Loucy (cell line): ENCODE results near the gene IL18.

Experiments
- EZH2phosphoT487 ChIP-seq: fragments of 200-600 bp; IDR thresholded peaks from 2 replicates; pipeline ENCODE4 v1.6.1; 2018; ENCODE audit warnings: antibody characterized with exemption, mild to moderate bottlenecking, moderate library complexity, borderline replicate concordance
- TF ChIP-seq, protein P1 (sequence below): fragments of 200-600 bp; sonication (generic); conservative IDR thresholded peaks from 2 replicates; pipeline ENCODE4 v1.5.1; 2014; ENCODE audit warnings: mild to moderate bottlenecking, antibody characterized with exemption, low read length

DNA sequence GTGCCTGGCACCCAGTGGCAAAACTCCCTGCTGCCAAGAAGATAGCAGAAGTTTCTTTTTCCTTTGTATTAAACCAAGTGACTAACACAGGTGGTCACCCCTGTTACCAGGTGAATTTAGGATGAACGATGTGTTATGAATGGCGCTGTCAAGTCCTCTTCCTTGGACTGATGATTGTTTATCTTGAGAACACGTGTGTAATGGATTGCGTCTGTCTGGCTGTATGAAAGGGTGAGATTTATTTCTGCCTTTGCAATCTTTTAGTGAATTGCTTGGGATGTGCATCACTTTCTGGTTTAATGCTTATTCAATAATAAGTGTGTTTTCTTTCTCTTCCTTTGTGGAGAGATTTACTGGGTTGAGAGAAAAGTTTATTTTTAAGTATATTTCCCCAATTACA, 40.8 kb downstream of the IL18 start:
- TF ChIP-seq, protein P1, sequence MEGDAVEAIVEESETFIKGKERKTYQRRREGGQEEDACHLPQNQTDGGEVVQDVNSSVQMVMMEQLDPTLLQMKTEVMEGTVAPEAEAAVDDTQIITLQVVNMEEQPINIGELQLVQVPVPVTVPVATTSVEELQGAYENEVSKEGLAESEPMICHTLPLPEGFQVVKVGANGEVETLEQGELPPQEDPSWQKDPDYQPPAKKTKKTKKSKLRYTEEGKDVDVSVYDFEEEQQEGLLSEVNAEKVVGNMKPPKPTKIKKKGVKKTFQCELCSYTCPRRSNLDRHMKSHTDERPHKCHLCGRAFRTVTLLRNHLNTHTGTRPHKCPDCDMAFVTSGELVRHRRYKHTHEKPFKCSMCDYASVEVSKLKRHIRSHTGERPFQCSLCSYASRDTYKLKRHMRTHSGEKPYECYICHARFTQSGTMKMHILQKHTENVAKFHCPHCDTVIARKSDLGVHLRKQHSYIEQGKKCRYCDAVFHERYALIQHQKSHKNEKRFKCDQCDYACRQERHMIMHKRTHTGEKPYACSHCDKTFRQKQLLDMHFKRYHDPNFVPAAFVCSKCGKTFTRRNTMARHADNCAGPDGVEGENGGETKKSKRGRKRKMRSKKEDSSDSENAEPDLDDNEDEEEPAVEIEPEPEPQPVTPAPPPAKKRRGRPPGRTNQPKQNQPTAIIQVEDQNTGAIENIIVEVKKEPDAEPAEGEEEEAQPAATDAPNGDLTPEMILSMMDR = no peak
- TF ChIP-seq EZH2phosphoT487 = no peak
